ENCODE data around the gene SLC22A13.

- TF ChIP-seq, protein P1, sequence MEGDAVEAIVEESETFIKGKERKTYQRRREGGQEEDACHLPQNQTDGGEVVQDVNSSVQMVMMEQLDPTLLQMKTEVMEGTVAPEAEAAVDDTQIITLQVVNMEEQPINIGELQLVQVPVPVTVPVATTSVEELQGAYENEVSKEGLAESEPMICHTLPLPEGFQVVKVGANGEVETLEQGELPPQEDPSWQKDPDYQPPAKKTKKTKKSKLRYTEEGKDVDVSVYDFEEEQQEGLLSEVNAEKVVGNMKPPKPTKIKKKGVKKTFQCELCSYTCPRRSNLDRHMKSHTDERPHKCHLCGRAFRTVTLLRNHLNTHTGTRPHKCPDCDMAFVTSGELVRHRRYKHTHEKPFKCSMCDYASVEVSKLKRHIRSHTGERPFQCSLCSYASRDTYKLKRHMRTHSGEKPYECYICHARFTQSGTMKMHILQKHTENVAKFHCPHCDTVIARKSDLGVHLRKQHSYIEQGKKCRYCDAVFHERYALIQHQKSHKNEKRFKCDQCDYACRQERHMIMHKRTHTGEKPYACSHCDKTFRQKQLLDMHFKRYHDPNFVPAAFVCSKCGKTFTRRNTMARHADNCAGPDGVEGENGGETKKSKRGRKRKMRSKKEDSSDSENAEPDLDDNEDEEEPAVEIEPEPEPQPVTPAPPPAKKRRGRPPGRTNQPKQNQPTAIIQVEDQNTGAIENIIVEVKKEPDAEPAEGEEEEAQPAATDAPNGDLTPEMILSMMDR (conservative IDR thresholded peaks at IDR 0.05 in 1 of 2, IDR thresholded peaks at IDR 0.05 in 1 of 2; ENCODE audit: low read depth in 1 of 2, low read length in 2 of 2) = no peak
- no peak for TF ChIP-seq EZH2 (IDR thresholded peaks at IDR 0.05; ENCODE audit: low read length, missing control alignments)
These were observed 46.7 kb downstream of the SLC22A13 start for GRCh38 chr3:38312356-38312755.
